H1 (cell line): ENCODE results near the gene METTL1. TPM values are rescaled to one million over a fixed set of nuclear protein-coding genes. Genes with fewer than 3 reads are reported as not detected.

Experiments used
- CHD2 ChIP-seq: IDR thresholded peaks from 2 replicates; pipeline ENCODE4 v1.6.1; 2012; ENCODE audit warnings: low read length, improper control_type of control experiment
- CHD7 ChIP-seq: fragments of 300-600 bp; sonication (generic); IDR thresholded peaks from 2 replicates; pipeline ENCODE4 v1.7.1; 2012; ENCODE audit warnings: low read length, moderate library complexity, mild to moderate bottlenecking, inconsistent platforms; ENCODE audit not compliant: insufficient replicate concordance
- E2F6 ChIP-seq: IDR thresholded peaks from 2 replicates; pipeline ENCODE4 v1.6.1; 2012; ENCODE audit warnings: inconsistent platforms
- MAFK ChIP-seq: IDR thresholded peaks from 2 replicates; pipeline ENCODE4 v1.6.1; 2012; ENCODE audit warnings: low read depth, mild to moderate bottlenecking, improper control_type of control experiment, low read length
- YY1 ChIP-seq: IDR thresholded peaks from 2 replicates; pipeline ENCODE4 v1.6.1; 2011; ENCODE audit warnings: low read depth, mild to moderate bottlenecking, low read length
- polyA plus RNA-seq, 7 experiments: library from polyadenylated mRNA; depleted of rRNA in 3 of 7; stranded (reverse) in 5 of 7; unstranded in 2 of 7; fragments of >200 nt in 5 of 7; fragments of 200-250 nt in 2 of 7; gene quantifications; 1 replicate in 5 of 7; 2 replicates in 1 of 7; 4 replicates in 1 of 7; pipeline versions ENCODE4 v1.2.1 to v1.2.3, GENCODE V29; 2011 to 2013; ENCODE audit warnings: missing spikeins in 2 of 7, mixed read lengths in 2 of 7
- total RNA-seq: library from RNA; stranded (reverse); fragmentation: NEBNext Ultra II Directional; extraction: Animal tissue kit (Norgen Biotek cat#: 25700); gene quantifications from 2 replicates; pipeline ENCODE4 v1.2.1, GENCODE V29; 2021

Gene METTL1
- total and polyA plus RNA-seq, 2 of the 8 experiments (the other 6 are each of a cell fraction or from before 2014, with no cell fraction given), result 40.5 to 46.0 TPM

- no peak for TF ChIP-seq E2F6
- TF ChIP-seq MAFK, result no peak
- TF ChIP-seq YY1, result no peak
- TF ChIP-seq CHD2, result no peak
- TF ChIP-seq CHD7, result no peak
Measured at GRCh38 chr12:57813111-57813970, 41.4 kb upstream of the METTL1 start (continued).
